Right ventricle myocardium inferior (tissue), 1 donor: ENCODE measurements around the gene FASTK. TPM values are rescaled to one million over a fixed set of nuclear protein-coding genes. Genes with fewer than 3 reads are reported as not detected.

Experiments used
- ATAC-seq: fragments of 200-7000 bp; cut with Tn5 transposase; one replicate; pipeline ENCODE4 v1.9.1; 2020; ENCODE audit warnings: mild to moderate bottlenecking, moderate library complexity
- DNase-seq: peaks from one replicate; pipeline ENCODE4 v3.0.0; 2021; ENCODE audit errors: missing footprints
- intact Hi-C: fragments of 100-400 bp; cut with DNase I; formaldehyde crosslinking; loops from one replicate; pipeline ENCODE4 v1.11.0; 2022
- total RNA-seq: library from RNA; stranded (reverse); fragmentation: NEBNext Ultra II Directional; extraction: Animal tissue kit (Norgen Biotek cat#: 25700); gene quantifications from one replicate; pipeline ENCODE4 v1.2.1, GENCODE V29; 2021
- donor health status: DM: no; HTN: yes; CAD: no; lungs with severe emphysema.

Gene FASTK
- total RNA-seq, 1 donor from 2014 or later, result 79.2 TPM

DNA sequence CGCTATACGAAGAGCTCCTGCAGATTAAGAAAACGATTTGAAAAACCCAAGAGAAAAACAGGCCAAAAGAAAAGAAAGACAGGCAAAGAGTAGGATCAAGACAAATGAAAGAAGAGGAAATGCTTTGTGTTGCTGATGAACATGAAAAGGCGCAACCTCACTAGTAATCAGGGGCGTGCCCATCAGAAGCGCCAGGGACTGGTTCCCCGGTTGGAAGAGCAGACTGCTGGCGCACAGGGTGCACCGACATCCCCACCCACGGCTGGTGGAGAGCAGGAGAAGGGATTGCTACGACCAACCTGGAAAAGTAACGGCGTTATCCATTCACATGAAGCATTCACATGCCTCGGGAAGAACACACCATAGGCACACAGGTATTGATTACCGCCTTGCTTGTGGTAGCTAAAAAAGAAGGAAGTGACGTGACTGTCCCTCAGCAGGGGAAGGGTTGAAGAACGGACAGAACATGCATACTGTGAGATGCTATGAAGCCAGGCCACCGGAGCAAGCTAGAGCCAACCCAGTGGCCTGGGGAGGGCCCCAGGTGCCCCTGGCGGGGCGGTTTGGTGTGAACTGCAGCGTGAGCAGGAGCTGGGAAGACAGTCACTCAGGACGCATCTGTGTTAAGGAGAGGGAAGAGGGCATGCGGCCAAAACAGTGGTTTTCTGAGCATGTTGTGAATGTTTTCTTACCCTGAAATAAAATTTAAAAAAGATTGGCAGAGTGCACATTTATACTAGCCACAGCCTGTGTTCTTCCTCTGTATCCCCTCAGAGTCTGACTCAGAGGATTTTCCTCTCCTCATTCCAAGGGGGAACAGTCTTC, 24.0 kb upstream of the FASTK start:
- ATAC-seq, result no peak
- intact Hi-C loops, result no loop called here
- DNase-seq, result peak; percentile 35

DNA sequence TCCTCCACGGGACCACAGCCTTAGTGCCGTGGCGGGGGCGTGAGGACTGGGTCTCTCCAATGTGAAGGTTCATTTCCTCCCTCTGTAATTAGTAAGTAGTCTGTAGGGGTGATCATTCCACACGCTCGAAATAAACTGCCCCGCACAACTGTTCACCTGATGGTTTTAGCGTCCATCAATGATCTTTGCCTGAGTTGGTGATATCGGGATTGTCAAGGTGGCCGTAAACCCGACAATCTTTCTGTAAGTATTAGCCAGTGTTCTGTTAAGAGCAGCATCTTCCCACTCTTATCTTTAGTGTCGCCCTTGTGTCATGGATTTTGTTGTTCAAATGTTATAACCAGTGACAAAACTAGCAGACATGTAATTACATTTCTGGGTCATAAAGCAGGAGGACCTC, 23.4 kb upstream of the FASTK start:
- ATAC-seq (no peak), DNase-seq (no peak)
- intact Hi-C loops, result no loop called here

DNA sequence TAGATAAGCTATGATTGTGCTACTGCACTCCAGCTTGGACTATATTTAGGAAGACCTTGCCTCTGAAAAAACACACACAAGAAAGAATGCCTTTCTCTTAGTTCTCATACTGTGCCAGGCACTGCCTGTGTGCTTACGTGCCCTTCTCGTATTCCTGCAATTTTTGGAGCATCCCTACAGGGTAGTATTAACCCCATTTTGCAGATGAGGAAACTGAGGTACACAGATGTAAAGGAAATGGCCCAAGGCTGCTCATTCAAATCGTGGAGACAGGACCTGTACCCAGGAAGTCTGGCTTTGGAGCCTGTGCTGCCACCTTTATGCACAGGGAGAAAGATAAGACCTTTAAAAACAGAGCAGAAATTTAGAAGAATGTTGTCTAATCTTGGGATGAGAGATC, 22.4 kb upstream of the FASTK start:
- intact Hi-C loops, result no loop called here
- DNase-seq (no peak), ATAC-seq (no peak)

DNA sequence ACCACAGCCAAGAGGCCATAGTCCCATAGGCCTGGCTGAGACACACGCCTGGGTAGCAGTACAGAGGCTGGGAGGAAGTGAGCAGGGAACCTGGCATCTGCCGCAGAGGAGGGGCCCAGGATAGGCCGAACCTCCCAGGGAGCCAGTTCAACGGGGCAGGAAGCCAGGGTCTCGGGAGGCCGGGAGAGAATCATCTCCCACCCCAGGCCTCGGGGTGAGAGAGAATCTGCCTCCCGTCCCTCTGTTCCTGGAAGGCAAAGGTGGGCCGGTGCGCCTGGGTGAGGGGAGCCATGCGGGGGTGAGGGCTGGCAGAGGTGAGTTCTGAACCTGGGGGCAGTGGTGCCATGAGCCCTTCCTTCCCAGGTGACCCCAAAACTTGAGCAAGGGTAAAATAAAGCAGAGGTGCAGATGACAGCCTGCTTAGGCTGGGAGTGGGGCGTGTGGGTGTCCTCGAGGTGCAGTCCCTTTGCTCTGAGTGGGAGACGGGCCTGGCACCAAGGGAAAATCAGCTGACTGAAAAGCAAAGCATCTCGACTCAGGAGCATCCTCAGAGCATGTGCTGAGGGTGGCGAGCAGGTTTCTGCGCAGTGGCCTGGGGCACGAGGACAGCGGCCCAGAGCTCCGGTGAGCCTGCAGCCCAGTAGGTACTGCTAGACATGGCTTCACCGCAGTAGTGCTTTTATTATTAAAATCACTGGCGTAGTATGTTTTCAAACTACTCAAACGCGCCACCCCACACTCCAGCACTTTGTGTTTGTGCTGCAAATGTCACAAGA, 21.2 kb upstream of the FASTK start:
- ATAC-seq, result no peak
- intact Hi-C loops, result no loop called here

DNA sequence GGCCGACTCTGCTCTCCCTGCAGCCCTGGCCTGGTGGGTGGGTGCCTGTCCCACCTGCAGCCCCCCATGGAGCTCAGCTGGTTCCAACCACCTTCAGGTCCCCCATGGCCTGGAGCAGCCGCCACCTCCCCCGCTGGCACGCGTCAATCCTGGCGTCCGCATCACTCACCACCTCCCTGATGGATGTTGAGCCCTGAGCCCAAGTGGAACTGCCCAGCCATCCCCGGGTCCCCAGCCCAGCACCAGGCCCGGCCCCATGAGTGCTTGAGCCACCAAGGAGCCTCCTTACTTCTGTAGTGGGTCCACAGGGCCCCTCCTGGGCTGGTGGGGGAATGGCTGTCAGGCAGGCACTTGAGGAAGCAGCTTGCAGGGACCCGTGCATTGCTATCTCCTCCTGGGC, 20.3 kb upstream of the FASTK start:
- intact Hi-C loops, result no loop called here
- DNase-seq (peak; percentile 61), ATAC-seq (no peak)

More for the DNA sequence above, 21.2 kb upstream of the FASTK start:
- DNase-seq, result peak; percentile 34

DNA sequence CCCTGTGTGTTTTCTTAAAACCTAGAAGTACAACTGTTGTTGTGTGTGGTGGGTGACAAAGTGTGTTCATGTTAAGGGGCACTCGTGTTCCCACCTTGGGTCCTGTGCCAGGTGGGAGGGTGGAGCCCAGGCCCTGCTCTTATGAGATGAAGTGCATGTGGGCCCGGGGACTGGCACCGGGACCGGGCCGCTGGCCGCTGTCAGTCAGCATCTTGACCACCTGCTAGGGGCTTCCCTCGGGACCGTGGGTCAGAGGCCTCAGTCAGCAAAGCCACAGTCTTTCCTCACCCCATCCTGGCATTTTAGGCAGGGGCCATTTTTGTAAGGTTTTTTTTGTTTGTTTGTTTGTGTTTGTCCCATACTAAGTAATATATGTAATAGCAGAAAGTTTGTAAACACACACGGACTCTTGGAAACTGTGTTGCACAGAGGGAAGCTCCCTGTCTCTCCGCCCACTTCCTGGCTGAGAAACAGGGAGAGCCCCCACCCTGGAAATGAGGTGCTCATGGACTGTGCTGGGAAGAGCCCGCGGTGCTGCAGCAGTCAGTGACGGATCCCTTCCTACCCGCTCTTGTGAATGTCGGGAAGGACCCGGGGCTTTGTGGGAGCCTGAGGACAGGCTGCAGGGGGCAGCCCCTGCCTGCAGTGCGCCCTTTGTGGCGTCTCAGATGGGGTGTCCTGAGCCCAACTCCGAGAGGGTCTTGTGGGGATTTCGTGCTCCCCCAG, 19.0 kb upstream of the FASTK start:
- DNase-seq (peak; percentile 55), ATAC-seq (peak; percentile 14)
- intact Hi-C loops, result no loop called here

DNA sequence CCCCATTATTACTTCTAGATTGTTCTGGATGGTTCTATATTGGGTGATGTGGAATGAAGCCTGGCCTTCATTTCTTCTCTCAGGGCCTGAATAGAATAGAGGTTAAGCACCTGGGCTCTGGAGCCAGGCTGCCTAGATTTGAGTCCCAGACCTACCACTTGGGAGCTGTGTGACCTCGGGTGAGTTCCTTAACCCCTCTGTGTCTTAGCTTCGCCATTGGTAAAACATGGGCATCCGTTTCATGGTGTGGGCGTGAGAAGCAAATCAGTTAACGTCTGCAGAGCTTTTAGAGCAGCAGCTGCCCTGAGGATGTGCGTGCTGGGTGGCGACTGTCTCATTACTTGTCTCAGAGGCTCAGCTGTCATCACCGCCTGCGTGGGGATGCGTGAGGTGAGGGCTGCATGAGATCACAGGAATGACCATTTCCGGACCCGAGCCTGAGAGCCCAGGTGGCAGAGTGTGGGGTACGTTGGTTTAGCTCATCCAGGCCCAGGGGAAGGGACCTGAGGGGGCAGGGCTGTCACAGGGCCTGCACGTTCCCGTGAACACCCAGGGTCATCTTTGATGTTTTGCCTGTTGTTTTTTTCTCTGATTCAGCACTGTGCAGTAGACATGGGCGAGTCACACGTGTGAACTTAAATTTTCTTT, 15.3 kb upstream of the FASTK start:
- intact Hi-C loops, result no loop called here
- peak; percentile 20 for DNase-seq
- no peak for ATAC-seq

DNA sequence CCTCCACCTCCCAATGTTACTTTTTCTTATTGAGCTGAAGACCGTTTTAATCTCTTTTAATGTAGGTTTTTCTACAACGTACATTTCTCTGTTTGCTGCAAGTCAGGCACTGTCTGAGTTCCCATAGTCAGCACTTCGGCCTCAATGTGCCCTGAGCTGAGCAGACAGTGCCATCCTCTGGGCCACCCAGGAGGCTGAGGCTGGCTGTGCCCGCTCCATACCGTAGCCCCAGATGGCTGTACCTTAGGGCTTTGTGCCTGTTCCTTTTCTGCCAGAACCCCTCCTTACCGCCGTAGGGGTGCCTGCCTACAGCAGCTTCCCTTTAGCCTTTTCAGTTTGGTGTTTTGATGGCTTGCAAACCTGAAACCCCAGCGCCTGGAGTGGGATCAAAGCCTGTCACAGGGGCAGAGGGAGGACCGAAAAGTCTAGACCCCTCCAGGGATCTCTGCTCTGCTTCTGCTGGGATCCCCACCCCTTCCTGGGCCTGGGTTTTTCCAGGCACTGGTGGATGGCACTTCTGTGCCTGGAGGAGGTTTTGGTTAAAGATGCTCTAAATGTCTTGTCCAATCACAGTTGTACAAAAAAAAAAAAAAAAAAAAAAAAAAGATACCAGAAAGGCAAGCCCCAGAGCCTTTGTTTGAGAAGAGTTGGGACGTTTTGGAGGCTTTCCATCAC, 14.7 kb upstream of the FASTK start:
- intact Hi-C loops, result no loop called here
- no peak for ATAC-seq
- DNase-seq, result peak; percentile 18

DNA sequence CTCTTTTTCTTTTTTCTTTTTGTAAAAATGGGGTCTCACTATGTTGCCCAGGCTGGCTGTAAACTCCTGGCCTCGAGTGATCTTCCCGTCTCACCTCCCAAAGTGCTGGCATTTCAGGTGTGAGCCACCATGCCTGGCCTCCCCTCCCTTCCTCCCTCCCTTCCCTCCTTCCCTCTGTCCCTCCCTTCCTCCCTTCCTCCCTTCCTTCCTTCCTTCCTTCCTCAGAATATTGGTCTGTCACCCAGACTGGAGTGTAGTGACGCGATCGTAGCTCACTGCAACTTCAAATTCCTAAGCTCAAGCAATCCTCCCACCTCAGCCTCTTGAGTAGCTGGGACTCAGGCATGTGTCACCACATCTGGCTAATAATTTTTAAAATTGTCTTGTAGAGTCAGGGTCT, 14.1 kb upstream of the FASTK start:
- ATAC-seq (no peak), DNase-seq (no peak)
- intact Hi-C loops, result no loop called here

DNA sequence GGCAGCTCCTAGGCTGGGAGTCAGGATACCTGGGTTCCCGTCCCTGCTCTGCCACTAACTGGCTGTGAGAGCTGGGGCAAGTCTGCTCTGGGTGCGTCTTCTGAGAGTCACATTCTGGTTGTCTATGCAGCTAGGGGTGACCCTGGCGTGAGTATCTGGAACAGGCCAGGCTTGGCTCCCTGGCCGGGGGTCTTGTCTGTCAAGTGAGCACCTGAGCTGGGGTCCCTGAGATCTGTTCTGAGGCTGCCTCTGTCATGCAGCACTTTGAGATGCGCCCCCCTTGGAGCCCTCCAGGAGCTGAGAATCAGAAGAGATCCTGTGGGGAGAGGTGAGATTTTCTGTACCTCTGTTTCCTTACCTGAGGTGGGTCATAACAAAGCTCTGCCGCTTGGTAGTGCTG, 13.1 kb upstream of the FASTK start:
- DNase-seq (peak; percentile 60), ATAC-seq (no peak)
- intact Hi-C loops, result no loop called here

DNA sequence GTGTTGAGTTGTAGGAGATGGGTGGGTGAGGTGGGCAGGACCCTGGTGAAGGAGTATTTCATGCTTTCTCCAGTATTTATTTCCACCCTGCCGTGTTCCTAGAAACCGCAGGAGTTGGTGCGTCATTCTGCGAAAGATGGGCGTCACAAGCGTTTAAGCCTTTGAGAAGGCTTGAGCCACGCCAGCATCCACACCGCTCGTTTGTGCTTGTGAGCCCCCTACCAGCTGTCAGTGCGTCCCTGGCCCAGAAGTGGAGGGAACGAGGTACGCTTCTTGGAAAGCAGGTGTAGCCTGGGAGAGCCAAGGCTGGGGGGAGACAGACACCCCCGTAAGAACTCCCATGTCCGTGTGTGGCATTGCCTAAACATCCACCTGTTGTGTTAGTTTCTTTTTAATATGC, 11.4 kb upstream of the FASTK start:
- DNase-seq (peak; percentile 37), ATAC-seq (no peak)
- intact Hi-C loops, result no loop called here

DNA sequence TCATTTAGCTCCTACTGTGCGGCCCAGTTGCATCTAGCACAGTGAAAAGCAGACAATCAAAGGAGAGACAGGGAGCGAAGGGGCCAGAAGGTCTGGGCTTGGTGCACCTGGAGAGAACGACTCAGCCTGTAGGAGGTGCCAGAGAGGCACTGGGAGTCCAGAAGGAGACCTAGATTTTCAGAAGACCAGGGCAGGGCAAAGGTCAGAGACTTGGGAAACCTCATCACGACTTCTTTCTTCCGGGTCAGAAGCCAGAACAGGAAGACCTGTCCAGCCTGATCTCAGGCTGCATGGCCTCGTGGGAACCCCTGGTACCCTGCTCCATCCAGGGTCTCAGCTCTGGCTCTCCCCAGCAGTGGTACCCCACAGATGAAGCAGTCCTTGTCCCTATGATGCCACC, 10.8 kb upstream of the FASTK start:
- ATAC-seq (no peak), DNase-seq (peak; percentile 30)
- intact Hi-C loops, result no loop called here

DNA sequence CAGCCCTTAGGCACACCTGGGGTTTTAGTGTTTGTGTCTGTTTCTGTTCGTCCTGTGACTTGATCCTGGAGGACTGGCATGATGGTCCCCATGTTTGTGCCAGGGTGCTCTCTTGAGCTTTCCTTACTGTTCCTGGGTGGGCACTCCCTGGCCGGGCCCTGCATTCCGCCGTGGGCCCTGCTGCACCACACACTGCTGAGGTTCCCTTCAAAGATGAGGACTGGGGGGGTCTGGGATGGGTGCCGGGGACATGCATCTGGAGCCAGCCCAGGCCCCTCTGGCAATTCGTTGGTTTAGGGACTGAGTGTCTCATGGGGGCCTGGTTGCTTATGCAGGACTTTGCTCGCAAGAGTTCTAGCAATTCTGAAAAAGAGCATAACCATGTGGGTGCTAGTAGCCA, 10.4 kb upstream of the FASTK start:
- peak; percentile 20 for DNase-seq
- intact Hi-C loops, result no loop called here
- no peak for ATAC-seq

DNA sequence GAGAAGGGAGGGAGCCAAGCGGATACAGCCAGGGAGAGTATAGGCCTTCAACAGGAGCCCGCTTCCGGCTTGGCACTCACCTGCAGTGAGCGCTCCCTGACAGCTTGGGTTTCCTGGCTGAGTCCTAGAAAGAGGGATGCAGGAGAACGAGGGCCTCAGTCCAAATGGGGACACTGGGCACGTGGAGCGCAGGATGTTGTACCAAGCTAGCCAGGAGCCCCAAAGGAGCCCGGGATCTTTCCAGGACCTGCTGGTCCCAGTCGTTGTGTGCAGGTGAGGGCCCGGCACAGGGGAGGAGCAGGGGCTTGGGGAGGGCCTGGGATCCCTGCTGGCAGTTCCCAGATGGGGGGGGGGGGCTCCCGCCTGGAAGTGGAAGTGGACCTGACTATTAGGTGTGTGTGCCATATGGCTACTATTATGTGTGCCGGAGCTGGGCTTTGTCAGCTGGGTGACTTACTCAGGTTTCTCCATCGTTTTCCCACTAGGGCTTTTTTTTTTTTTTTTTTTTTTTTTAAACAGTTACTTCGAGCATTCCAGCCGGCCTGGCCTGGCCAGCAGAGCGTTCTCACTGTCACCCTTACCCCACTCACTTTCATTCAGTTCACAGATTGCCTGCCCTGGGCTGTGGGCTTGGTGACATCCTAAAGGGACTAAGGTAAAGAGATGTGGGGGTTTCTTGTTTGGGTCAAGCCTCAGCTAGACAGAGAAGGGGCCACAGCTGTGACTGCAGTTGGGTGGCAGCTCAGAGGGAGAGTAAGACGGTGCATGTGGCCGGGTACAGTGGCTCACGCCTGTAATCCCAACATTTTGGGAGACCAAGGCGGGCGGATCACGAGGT, 9.5 kb upstream of the FASTK start:
- intact Hi-C loops, result loop anchor here (1.0 kb wide), 1 partner anchor 19 kb away; no protein-coding TSS in a partner anchor
- ATAC-seq (no peak), DNase-seq (peak; percentile 50)

DNA sequence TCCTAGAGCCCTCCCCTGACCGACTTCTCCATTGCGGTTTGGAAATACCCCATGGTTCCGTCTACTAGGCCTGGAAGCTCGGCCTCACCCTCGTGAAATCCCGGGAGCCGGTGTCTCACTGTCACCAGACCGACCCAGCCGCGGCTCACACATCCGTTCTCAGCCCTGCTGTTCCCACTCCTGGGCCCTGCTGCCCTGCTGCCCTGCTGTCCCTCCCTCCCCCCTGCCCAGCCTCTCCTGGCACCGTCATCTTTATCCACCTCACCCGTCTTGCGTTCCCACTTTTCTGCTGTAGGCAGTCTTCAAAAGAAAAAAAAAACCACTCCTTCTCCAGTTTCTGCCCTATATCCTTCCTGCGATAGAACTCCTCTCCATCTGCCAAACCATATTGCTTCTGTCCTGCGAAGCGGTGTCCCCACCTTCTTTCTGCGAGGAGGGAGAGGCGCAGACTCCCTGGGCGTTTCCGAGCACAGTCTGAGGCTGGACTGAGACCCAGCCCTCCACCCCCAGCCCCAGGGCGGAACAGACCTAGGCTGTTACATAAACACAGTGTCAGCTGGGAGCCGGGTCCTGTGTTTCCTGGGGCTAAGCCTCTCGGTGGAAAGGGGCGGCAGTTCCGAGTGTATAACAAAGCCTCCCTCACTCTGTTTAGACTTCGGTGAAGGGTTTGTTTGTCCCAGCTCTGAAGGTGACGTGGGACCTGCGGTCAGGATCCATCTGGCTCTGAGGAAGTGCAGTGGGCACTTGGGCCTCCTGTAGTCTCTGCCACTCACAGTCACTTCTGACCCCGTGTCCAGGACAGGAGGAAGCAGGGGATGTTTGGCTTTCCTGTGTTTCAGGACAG, 8.5 kb upstream of the FASTK start:
- intact Hi-C loops, result loop anchor here (1.0 kb wide), 1 partner anchor 20 kb away; no protein-coding TSS in a partner anchor
- DNase-seq, result peak; percentile 88
- peak; percentile 34 for ATAC-seq

DNA sequence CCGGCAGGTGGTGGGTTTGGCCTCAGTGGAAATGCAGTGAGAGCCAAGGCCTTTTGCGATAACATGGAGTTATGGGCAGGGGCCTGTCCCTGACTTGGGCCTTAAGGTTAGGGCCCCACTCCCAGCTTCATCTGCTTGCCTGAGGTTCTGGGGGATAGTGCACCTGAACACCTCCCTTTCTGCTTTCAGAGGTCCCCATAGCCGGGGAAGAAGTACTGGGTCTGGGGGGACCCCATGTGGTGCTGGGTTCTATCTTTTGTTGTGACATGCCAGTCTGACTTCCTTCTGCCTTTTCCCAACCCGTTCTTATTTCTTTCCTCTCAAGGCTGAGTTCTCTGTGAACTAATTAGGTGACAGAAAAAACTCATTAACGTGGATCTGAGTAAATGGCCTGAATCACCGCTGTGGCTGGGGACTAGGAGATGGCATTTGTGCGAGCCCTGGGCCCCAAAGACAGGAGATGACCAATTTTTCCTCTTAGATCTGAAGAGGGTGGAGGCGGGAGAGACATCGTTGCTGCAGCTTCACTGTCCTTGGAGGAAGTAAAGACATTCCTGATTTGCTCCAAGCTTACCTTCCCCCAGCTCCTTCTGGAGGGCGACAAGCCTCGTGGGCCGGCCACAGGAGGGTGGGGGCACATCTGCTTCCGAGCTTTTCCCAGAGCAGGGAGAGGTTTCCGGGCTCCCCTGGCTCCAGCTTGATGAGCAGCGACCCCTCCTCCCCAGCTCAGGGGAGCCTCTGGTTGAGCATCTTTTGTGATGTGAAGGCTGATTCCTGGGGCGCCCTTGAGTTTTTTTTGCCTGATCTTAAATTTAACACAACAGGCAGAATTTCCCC, 7.6 kb upstream of the FASTK start:
- ATAC-seq (no peak), DNase-seq (peak; percentile 56)
- intact Hi-C loops, result no loop called here
